Hepatocyte (in vitro differentiated cells): ENCODE data around the gene SNAP29.

Source experiments
- EZH2 ChIP-seq: fragments of 200-600 bp; sonication (generic); IDR thresholded peaks from 2 replicates; pipeline ENCODE4 v1.6.1; 2016; ENCODE audit warnings: antibody characterized with exemption, mild to moderate bottlenecking, borderline replicate concordance
- EZH2phosphoT487 ChIP-seq: fragments of 200-600 bp; sonication (generic); IDR thresholded peaks from one replicate; pipeline ENCODE4 v1.6.1; 2018; ENCODE audit warnings: antibody characterized with exemption, mild to moderate bottlenecking, low read depth, moderate library complexity; ENCODE audit not compliant: unreplicated experiment, severe bottlenecking
- TF ChIP-seq, protein P1 (sequence below): fragments of 200-600 bp; sonication (generic); IDR thresholded peaks from 2 replicates; pipeline ENCODE4 v1.5.1; 2016; ENCODE audit warnings: antibody characterized with exemption, mild to moderate bottlenecking; ENCODE audit not compliant: poor library complexity

GRCh38 chr22:20865331-20865730 is 6.5 kb downstream of the SNAP29 start:
- TF ChIP-seq, protein P1, sequence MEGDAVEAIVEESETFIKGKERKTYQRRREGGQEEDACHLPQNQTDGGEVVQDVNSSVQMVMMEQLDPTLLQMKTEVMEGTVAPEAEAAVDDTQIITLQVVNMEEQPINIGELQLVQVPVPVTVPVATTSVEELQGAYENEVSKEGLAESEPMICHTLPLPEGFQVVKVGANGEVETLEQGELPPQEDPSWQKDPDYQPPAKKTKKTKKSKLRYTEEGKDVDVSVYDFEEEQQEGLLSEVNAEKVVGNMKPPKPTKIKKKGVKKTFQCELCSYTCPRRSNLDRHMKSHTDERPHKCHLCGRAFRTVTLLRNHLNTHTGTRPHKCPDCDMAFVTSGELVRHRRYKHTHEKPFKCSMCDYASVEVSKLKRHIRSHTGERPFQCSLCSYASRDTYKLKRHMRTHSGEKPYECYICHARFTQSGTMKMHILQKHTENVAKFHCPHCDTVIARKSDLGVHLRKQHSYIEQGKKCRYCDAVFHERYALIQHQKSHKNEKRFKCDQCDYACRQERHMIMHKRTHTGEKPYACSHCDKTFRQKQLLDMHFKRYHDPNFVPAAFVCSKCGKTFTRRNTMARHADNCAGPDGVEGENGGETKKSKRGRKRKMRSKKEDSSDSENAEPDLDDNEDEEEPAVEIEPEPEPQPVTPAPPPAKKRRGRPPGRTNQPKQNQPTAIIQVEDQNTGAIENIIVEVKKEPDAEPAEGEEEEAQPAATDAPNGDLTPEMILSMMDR = no peak
- TF ChIP-seq EZH2phosphoT487 (no peak), EZH2 (no peak)
